ENCODE results near the gene IFNA1.

DNA sequence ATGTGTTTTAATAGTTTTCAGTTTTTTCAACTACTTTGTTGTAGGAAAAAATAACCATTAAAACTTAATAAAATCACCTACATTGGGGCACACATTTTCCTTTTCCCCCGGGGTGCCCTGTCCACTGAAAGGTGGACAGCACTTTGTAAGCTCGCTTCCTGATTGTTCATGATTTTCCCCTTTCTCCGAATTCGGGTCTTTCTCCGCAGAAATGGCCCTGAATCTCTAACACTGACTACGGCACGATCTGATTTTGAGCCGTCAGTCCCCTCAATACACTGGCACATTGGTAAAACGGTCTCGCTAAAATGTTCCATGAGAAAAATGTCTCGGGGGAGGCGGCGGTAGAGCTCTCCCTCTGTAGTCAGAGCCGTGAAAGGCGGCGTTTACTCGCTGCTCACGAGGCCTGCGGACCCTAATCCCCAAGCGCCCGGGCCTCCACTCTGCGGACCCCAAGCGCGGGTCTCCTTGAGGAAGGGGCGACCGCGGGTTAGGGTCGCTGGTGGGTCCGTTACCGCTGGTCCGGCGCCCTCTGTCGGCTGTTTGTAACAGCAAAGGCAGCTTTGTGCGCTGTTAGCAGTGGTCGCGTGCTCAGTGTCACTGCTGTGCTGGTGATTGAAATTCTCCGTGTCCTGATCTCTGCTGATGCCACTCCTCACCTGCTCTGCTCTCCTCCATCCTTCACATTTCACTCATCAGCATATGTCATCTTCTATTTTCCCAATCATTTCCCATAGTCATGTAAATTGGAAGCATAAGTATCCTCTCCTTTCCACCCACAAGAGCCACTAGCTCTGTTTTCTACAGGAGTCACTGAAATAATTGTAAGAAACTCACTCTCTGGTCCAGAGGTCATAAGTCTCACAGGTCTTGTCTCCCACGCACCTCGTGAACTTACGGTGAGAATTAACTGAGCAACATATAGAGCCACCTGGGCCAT lies 44.2 kb upstream of the IFNA1 start:
- no peak for TF ChIP-seq TARDBP (IDR thresholded peaks at IDR 0.05)
- TF ChIP-seq SUZ12 (IDR thresholded peaks at IDR 0.05) = no peak
- TF ChIP-seq, protein P1, sequence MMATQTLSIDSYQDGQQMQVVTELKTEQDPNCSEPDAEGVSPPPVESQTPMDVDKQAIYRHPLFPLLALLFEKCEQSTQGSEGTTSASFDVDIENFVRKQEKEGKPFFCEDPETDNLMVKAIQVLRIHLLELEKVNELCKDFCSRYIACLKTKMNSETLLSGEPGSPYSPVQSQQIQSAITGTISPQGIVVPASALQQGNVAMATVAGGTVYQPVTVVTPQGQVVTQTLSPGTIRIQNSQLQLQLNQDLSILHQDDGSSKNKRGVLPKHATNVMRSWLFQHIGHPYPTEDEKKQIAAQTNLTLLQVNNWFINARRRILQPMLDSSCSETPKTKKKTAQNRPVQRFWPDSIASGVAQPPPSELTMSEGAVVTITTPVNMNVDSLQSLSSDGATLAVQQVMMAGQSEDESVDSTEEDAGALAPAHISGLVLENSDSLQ (IDR thresholded peaks at IDR 0.05) = no peak
- no peak for TF ChIP-seq SP1 (IDR thresholded peaks at IDR 0.05)
- TF ChIP-seq NFRKB (IDR thresholded peaks at IDR 0.05) = no peak

Measured in HEK293T (cell line).